ENCODE data around the gene SLC27A5. TPM values are rescaled to one million over a fixed set of nuclear protein-coding genes. Genes with fewer than 3 reads are reported as not detected.
A peak's percentile ranks its signal among the peaks of the same experiment; 100 is the strongest.

SLC27A5 gene
- total and polyA plus RNA-seq, 2 of the 13 experiments (the other 11 are each of a cell fraction or from before 2014, with no cell fraction given), result 30.3 to 40.2 TPM

GRCh38 chr19:58559275-58560006 is 47.6 kb upstream of the SLC27A5 start (continued):
- TF ChIP-seq ASH2L (IDR thresholded peaks at IDR 0.05; ENCODE audit: insufficient read length, low read depth, low read length), result peak; percentile 71
- peak; percentile 54 for TF ChIP-seq SRY (CRISPR knock-in tag; IDR thresholded peaks at IDR 0.05)
- no peak for TF ChIP-seq ZNF446 (CRISPR knock-in tag; IDR thresholded peaks at IDR 0.05)
- peak; percentile 62 for TF ChIP-seq SP4 (CRISPR knock-in tag; IDR thresholded peaks at IDR 0.05)
- TF ChIP-seq NFRKB (IDR thresholded peaks at IDR 0.05), result no peak
- peak; percentile 22; the same call in 1 of the 2 replicates for TF ChIP-seq NFIC (IDR thresholded peaks at IDR 0.05; ENCODE audit: low read length)
- TF ChIP-seq ZNF280B (CRISPR knock-in tag; IDR thresholded peaks at IDR 0.05; ENCODE audit: borderline replicate concordance), result peak; percentile 96
- 0 out of 2 replicates have a peak, but pooled peaks have one; percentile 7 for TF ChIP-seq KDM1A (CRISPR knock-in tag; IDR thresholded peaks at IDR 0.05)
- no peak for TF ChIP-seq ZNF282 (IDR thresholded peaks at IDR 0.05; ENCODE audit: partially characterized antibody)
- TF ChIP-seq ZNF777 (CRISPR knock-in tag; IDR thresholded peaks at IDR 0.05), result no peak
- TF ChIP-seq TSC22D2 (CRISPR knock-in tag; IDR thresholded peaks at IDR 0.05; ENCODE audit: borderline replicate concordance), result peak; percentile 90; the same call in 1 of the 2 replicates
- no peak for TF ChIP-seq SP1 (IDR thresholded peaks at IDR 0.05)
- peak; percentile 62 for TF ChIP-seq SP1 (CRISPR knock-in tag; IDR thresholded peaks at IDR 0.05)
- peak; percentile 97 for TF ChIP-seq MAX (IDR thresholded peaks at IDR 0.05)
- TF ChIP-seq ZNF235 (CRISPR knock-in tag; IDR thresholded peaks at IDR 0.05; ENCODE audit: borderline replicate concordance), result 0 out of 2 replicates have a peak, but pooled peaks have one; percentile 66
- peak; percentile 44 for TF ChIP-seq XRCC5 (optimal IDR thresholded peaks at IDR 0.05; ENCODE audit: low read length)
- peak; percentile 73; the same call in 1 of the 2 replicates for TF ChIP-seq ZSCAN9 (CRISPR knock-in tag; IDR thresholded peaks at IDR 0.05; ENCODE audit: borderline replicate concordance)
- no peak for TF ChIP-seq ZBED4 (CRISPR knock-in tag; IDR thresholded peaks at IDR 0.05; ENCODE audit: borderline replicate concordance)
- no peak for TF ChIP-seq FOXJ3 (CRISPR knock-in tag; IDR thresholded peaks at IDR 0.05; ENCODE audit: borderline replicate concordance)
- TF ChIP-seq ZNF674 (CRISPR knock-in tag; IDR thresholded peaks at IDR 0.05; ENCODE audit: low read depth), result no peak
- peak; percentile 85 for TF ChIP-seq SRSF1 (optimal IDR thresholded peaks at IDR 0.05; ENCODE audit: low read depth, low read length)
- no peak for TF ChIP-seq PBX2 (CRISPR knock-in tag; IDR thresholded peaks at IDR 0.05)

Data from HepG2 (cell line).